T-helper 1 cell treated with Interleukin-12 subunit alpha and Interleukin-12 subunit beta and Interleukin-4 antibody, amounts not matched to agents 30 ng/mL and 1 ng/mL, for 36 hours (primary cell): ENCODE measurements around the gene NDUFC2. TPM values are rescaled to one million over a fixed set of nuclear protein-coding genes. Genes with fewer than 3 reads are reported as not detected.
"Not testable (repeated sequence)": the region's sequence is repeated elsewhere in the genome, so short reads cannot be mapped to it uniquely, and the experiment has no call there.

Experiments used
- intact Hi-C: fragments of 100-400 bp; cut with micrococcal nuclease; formaldehyde crosslinking; loops from one replicate; pipeline ENCODE4 v1.15.1; 2024
- total RNA-seq: library from RNA; stranded (reverse); gene quantifications from 2 replicates; pipeline ENCODE4 v1.2.3, GENCODE V29; 2022

The NDUFC2 gene
- total RNA-seq: 194 and 204 TPM in 2 replicates

GRCh38 chr11:78079232-78080083, at the start of gene NDUFC2:
NDUFC2 (minus strand) TSS chr11:78079862; CDS start chr11:78079744, 118 bp downstream.
- intact Hi-C loops: loop anchor here (1.0 to 5.0 kb wide), 9 partner anchors 15 to 485 kb away; partner anchors contain the start of genes ALG8, INTS4, KCTD21 and USP35

- intact Hi-C loops: no loop called here
These were observed 47.7 kb upstream of the NDUFC2 start for GRCh38 chr11:78127403-78127802.

- intact Hi-C loops: no loop called here
These were observed 33.1 kb upstream of the NDUFC2 start for GRCh38 chr11:78112582-78113275.

GRCh38 chr11:78111298-78111697, 31.6 kb upstream of the NDUFC2 start:
- intact Hi-C loops: no loop called here

- intact Hi-C loops: no loop called here
These were observed 31.2 kb upstream of the NDUFC2 start for GRCh38 chr11:78110830-78111229.

GRCh38 chr11:78110351-78110750, 30.7 kb upstream of the NDUFC2 start:
- intact Hi-C loops: no loop called here

- intact Hi-C loops: no loop called here
These were observed 29.7 kb upstream of the NDUFC2 start for GRCh38 chr11:78109081-78110015.

- intact Hi-C loops: no loop called here
These were observed 21.2 kb upstream of the NDUFC2 start for GRCh38 chr11:78100676-78101472.

- intact Hi-C loops: no loop called here
These were observed 20.6 kb upstream of the NDUFC2 start for GRCh38 chr11:78100261-78100660.

GRCh38 chr11:78099666-78100065, 20.0 kb upstream of the NDUFC2 start:
- intact Hi-C loops: no loop called here

GRCh38 chr11:78097666-78098385, 18.2 kb upstream of the NDUFC2 start:
- intact Hi-C loops: no loop called here

- intact Hi-C loops: loop anchor here (1.0 to 5.0 kb wide), 4 partner anchors 15 to 468 kb away; partner anchors contain the start of genes ALG8, KCTD21, NDUFC2 and USP35
These were observed 14.6 kb upstream of the NDUFC2 start for GRCh38 chr11:78094250-78094649.

GRCh38 chr11:78086521-78087074, 6.9 kb upstream of the NDUFC2 start:
- intact Hi-C loops: not testable (repeated sequence)

GRCh38 chr11:78085972-78086371, 6.3 kb upstream of the NDUFC2 start:
- intact Hi-C loops: no loop called here

GRCh38 chr11:78084506-78084905, 4.8 kb upstream of the NDUFC2 start:
- intact Hi-C loops: not testable (repeated sequence)

- intact Hi-C loops: no loop called here
These were observed 3.4 kb upstream of the NDUFC2 start for GRCh38 chr11:78083021-78083420.

- intact Hi-C loops: no loop called here
These were observed 2.5 kb upstream of the NDUFC2 start for GRCh38 chr11:78082146-78082545.

- intact Hi-C loops: no loop called here
These were observed 1.9 kb upstream of the NDUFC2 start for GRCh38 chr11:78081583-78081982.

- intact Hi-C loops: no loop called here
These were observed 1.3 kb upstream of the NDUFC2 start for GRCh38 chr11:78080818-78081495.
